ENCODE measurements around the gene ARHGAP31.
"Not testable (repeated sequence)": the region's sequence is repeated elsewhere in the genome, so short reads cannot be mapped to it uniquely, and the experiment has no call there.

ARHGAP31 gene

DNA sequence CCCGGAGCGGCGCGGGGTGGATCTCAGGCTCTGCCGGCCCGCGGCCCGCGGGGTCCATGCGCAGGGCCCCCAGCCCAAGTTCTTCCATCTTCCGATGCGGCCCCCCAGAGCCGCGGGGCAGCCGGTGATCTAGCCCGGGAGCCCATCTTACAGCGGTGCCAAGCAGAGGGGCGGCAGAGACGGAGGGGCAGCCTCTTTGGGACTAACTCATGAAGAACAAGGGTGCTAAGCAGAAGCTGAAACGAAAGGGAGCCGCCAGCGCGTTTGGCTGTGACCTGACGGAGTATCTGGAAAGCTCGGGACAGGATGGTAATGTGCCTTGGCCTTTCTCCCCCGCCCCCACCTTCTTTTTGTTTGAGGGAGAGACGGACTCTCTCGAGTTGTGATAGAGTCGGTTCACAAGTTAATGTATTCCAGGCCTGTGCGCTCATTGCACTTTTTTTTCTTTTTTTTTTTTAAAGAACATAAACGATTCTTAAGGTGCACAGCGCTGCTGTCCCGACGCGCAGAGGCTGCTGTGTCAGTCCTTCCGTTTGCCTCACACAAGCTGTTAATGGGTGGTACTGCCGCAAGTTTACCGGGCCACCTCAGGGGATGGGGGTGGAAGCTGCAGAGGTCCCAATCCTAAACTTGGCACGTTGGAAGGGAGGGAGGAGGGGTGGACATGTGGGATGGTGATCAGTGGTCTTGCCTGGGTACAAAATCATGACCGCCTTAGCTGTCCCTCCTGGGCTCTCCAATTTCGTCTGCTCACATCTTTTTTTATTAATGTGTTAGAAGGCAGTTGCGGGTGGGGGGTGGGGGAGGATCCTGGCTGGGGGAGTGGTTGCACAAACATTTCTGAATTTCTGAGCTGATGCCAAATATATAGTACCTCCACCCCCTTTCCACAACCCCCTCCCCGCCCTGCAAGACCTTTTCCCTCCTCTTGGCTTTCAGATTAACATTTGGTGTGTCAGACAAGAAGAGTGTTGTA is 801 bp downstream of the ARHGAP31 start:
- DNase-seq: no peak

DNA sequence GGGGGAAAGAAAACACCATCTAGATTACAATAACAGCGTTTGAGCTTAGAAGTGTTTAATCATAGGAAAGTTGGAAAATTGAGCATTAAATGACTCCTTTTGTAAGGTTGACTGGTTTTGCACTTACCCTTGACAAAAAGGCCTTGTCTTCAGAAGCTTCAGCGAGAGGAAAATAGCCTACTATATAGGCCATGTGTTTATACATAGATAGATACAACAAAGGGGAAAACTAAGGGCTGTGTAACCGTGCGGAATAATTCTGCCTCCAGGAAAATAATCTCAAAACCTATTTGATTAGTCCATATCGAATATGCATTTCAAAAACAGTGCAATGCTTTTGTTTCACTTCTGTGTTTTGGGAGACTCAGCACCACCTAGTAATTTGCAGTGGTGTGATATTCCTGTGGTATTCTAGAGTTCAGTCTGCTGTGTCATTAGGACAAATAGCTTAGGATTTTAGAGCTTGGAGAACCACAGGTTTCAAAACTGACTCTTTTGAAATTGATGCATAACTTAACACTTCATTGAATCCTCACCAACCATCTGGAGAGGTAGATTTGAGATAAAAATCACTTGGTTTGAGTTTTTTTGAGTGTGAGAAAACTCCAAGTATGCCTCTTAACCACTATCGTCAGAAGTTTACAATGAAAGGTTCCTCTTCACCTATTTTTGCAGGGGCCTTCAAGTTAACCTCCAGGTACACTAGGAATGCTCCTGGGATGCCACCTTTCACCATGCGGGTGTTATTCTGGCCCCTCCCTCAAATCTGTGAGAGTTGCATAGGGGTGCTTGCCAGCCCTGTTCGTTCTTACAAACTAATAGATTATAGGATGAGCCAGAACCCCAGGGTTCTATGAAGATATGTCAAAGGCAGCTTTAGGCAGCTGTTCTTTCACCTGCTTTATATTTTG is 1.9 kb downstream of the ARHGAP31 start:
- DNase-seq: peak; percentile 9

GRCh38 chr3:119296727-119297122 is 2.5 kb downstream of the ARHGAP31 start:
- no peak for DNase-seq

- DNase-seq: no peak
These were observed 3.0 kb downstream of the ARHGAP31 start for GRCh38 chr3:119297169-119297568.

DNA sequence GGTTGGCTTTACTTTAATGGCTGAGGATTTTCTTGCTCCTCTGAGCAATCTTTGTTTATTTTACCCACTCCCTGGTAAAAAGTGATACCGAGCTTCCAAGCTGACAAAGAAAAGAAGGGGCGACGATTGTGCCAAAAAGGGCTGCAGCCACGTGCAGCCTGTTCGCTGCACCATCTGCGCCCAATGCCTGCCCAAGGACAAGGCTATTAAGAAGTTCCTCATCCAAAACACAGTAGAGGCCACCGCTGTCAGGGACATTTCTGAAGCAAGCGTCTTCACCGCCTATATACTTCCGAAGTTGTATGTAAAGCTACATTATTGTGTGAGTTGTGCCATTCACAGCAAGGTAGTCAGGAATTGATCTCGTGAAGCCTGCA is 4.4 kb downstream of the ARHGAP31 start:
- DNase-seq: no peak

DNA sequence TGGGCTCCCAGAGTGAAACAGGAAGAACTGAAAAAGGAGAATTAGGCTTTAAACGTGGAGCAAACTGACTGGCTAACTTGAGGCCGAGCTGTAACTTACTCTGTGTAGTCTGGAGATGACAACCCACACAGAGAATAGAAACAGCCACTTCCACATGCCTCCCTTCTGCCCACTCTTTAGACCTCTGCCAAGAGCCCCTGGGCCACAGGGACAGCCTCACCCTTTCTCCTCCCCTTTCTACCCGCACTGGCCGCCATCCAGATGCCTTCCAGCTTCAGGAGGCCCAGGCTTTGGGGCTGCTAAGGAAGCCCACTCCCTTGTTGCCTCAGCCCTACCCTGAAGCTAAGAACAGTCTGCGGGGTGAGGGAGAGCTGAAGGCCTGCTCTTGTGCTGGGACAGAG is 6.8 kb downstream of the ARHGAP31 start:
- peak; percentile 49 for DNase-seq

DNA sequence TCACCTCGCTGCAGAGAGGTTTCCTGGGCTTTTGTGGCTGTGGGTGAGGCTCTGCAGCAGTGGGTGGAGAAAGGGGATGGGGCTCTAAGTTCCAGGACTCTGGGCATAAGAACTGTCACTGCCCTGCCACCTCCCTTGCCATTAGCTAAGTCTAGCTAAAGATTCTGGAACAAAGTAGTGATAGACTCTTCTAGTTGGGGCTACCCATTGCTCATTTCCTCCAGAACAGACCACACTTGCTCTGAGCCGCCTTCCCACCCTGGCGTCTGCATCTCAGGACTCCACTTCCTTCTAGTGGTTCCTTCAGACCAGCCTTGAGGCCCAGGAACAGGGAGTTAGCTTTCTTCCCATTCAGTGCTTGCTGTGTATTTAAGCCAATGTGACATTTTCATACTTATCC is 7.5 kb downstream of the ARHGAP31 start:
- DNase-seq: no peak

DNA sequence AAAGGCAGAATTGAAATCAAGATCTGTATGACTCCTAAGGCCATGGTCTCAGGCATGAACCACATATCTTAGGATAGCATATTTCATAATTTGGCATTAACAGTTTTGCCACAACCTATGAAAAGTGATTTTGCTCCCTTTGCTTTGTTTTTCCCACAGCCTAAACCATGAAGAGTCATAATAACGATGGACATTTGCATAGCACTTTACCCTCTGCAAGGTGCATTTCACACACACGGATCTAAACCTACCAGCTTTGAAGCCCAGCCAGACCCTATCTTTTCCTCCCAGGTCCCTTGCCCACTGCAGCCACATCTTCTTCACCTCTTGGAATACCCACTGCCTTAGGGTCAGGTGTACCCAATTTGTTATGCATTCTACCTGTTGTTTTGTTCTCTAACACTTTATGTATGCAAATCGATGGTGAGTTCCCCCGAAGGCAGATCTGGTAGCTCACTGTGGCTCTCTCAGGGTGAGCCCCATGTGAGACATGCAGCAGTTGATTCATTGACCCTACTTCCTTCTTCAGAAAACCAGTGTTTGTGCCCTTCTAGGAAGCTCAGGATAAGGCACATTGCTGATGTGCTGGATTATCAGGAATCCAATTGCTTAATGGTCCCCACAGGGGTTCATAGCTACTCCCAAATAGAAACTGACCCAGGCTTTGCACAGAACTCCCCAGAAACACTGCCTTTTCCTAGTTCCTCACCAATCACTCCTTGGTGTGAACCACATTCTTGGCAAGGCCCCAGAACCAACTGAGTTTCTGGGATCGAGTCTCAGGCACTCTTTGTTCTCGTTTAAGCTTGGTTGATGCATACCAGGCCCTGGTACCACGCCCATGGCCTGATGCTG is 8.7 kb downstream of the ARHGAP31 start:
- no peak for DNase-seq

GRCh38 chr3:119304201-119304713 is 10.1 kb downstream of the ARHGAP31 start:
- DNase-seq: no peak

GRCh38 chr3:119305286-119305685 is 11.1 kb downstream of the ARHGAP31 start:
- DNase-seq: no peak

DNA sequence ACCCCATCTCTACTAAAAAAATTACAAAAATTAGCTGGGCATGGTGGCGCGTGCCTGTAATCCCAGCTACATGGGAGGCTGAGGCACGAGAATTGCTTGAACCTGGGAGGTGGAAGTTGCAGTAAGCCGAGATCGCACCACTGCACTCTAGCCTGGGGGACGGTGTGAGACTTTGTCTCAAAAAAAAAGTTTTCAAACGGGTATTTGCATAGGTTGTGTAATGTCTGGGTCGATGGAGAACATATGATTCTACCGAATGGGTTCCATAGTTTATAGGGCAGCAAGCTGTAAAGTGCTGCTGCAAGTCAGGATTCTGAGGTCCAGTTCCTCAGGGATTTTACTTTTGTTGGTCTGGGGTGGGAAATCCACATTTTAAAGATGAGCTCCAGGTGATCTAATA is 12.2 kb downstream of the ARHGAP31 start:
- not testable (repeated sequence) for DNase-seq

DNA sequence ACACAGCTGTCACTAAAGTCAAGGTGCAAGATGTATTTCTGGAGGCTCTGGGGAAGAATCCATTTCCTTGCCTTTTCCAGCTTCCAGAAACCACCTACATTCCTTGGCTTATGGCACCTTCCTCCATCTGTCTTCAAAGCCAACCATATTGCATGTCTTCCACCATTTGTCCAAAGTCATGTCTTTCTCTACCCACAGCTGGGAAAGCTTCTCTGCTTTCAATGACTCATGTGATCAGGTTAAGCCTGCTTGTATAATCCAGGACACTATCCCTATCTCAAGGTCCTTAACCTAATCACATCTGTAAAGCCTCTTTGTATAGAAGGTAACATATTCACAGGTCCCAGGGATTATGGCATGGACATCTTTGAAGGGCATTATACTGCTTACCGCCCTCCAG is 14.2 kb downstream of the ARHGAP31 start:
- DNase-seq: no peak

GRCh38 chr3:119309591-119309990 is 15.4 kb downstream of the ARHGAP31 start:
- no peak for DNase-seq

DNA sequence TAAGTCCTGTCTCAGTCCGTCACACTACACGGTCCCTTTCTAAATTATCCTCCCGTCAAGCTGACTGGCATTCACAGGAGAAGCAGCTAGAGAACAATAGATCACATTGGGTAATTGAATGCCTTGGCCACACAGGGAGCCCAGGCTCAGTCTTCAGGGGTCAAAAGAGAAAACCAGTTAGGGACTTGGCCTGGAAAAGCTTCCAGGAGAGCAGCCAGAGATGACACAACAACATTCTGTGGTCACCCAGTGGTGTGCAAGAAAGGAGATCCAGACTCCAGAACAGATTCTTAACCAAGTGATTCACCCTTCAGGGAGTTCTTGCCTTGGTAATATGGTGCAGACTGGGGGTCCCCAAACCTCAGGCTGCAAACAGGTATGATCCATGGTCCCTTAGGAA is 15.9 kb downstream of the ARHGAP31 start:
- no peak for DNase-seq

DNA sequence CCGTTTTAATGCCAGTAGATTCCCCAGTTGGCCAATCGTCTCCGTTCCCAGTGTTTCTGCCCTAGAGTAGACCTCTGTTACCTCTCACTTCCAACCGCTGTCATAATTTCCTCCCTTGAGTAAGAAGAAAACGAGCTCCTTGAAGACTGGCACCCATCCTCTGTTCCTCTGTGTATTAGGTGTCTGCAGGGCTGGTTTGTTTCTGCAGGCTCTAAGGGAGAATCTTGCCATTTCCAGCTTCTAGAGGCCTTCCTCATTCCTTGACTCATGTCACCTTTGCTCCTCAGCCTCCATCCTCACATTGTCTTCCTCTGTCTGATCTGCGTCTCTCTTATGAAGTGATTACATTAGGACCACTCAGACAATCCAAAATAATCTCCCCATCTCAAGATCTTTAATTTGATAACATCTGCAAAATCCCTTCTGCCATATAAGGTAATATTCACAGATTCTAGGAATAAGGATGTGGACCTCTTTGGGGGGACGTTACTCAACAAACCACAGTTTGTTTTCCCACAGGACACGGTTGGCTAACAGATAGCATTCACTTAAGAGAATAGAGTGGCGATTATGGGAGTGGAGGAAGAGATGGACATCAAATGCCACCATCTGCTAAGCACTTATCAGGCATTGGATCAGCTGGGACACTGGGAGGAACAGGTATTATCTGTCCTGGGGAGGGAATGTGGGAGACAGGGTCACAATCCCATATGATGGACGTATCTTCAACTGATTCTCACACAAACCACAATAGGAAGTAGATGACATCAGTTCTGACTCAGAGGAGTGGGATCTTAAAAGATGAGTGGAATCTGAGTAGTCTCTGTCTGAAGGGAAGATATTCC is 17.1 kb downstream of the ARHGAP31 start:
- no peak for DNase-seq

DNA sequence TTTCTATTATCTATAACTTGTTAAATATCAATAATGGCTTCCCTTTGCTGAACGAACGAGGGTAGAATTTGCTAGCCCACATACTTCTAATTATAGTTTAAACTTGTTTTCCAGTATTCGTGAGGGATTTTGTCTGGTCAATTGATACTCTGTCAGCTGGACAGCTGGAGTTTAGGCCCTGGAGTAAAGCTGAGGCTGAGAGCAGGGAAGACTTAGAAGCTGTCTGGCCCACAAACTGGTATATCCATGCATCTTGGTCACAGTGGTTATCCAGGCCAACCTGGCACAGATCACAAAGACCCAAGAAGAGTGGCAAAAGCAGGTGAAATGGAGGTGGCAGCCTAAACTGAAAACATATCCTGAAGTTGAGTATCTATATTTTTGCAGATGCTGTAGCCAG is 19.3 kb downstream of the ARHGAP31 start:
- no peak for DNase-seq

DNA sequence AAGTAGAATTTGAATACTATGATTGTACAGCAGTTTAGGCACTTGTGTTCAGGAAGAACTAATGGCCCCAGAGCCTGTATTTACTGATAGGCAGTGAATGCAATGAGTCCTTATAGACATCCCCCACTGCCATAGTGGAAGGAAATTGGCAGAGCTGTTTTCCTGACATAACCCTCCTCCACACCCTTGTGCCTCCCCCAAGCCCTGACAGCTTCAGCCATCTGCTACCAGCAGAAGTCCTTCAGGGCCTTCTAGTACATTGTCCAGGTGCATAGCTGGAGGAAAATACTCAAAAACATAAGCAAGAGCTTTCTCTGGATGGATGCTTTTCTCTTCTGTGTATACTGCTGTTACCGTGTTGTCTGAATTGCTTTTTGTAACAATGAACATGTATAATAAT is 20.6 kb downstream of the ARHGAP31 start:
- DNase-seq: no peak

- no peak for DNase-seq
These were observed 21.6 kb downstream of the ARHGAP31 start for GRCh38 chr3:119315600-119316312.

DNA sequence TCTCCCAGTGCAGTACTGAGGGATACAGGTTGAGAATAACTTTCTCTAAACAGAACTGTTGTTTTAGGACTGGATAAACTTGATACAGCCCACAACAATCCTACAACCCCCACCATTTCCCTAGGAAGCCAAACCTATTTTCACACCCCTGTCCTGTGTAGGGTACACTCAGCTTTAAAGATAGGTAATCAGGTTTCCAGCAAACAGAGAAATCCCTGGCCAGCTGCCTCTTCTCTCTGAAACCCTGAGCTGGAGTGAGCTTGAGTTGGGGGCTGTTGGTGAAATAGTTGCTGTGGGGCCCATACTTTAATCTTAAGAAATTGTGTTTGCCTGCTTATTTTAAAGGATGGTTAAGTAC is 22.1 kb downstream of the ARHGAP31 start:
- DNase-seq: no peak

- no peak for DNase-seq
These were observed 24.7 kb downstream of the ARHGAP31 start for GRCh38 chr3:119318876-119319275.

DNA sequence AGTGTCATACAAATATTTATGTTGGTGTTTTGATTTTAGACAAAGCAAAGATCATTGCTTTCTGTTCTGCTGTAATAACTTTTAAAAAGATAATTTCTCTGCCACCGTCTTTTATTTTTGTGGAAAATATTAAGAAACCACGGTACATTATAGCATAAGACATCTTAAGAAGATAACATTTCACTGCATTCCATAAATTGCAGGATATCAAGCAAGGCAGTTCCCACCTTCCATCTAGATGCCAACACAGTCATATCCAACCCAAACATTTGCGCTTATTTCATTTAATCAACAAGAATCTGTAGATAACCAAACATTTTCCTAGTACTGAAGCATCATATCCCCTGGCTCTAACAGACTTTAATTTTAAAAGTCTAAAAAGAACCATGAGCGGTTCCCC is 25.1 kb downstream of the ARHGAP31 start:
- DNase-seq: no peak
